HepG2 (cell line): ENCODE measurements around the gene IYD. TPM values are rescaled to one million over a fixed set of nuclear protein-coding genes. Genes with fewer than 3 reads are reported as not detected.

Source experiments
- ARNT ChIP-seq: fragments of 450-650 bp; IDR thresholded peaks from 2 replicates; pipeline ENCODE4 v1.6.1; 2017
- CBX5 ChIP-seq: sonication (generic); formaldehyde crosslinking; IDR thresholded peaks from 2 replicates; pipeline ENCODE4 v1.4.0; 2020; ENCODE audit warnings: missing genetic modification reagents, borderline replicate concordance
- HES4 ChIP-seq: sonication (generic); formaldehyde crosslinking; IDR thresholded peaks from 2 replicates; pipeline ENCODE4 v1.9.0; 2021; ENCODE audit warnings: mild to moderate bottlenecking, missing genetic modification reagents, borderline replicate concordance
- MAZ ChIP-seq, 2 experiments: sonication (generic) in 1 of 2; formaldehyde crosslinking in 1 of 2; IDR thresholded peaks; 2 replicates each; pipeline versions ENCODE4 v1.5.0 to v1.6.1; 2012 to 2020; ENCODE audit warnings: low read depth in 2 of 2, mild to moderate bottlenecking in 2 of 2, borderline replicate concordance in 1 of 2, improper control_type of control experiment in 1 of 2, low read length in 1 of 2, missing genetic modification reagents in 1 of 2, moderate library complexity in 1 of 2
- POLR2AphosphoS5 ChIP-seq: IDR thresholded peaks from 2 replicates; pipeline ENCODE4 v1.6.1; 2012; ENCODE audit warnings: low read depth, low read length
- SATB2 ChIP-seq: sonication (generic); formaldehyde crosslinking; IDR thresholded peaks from 2 replicates; pipeline ENCODE4 v1.5.0; 2020; ENCODE audit warnings: missing genetic modification reagents
- ZFX ChIP-seq: sonication (generic); formaldehyde crosslinking; IDR thresholded peaks from 2 replicates; pipeline ENCODE4 v1.4.0; 2020; ENCODE audit warnings: mild to moderate bottlenecking, low read depth, missing genetic modification reagents, moderate library complexity
- ZFYVE20 ChIP-seq: sonication (generic); formaldehyde crosslinking; IDR thresholded peaks from 2 replicates; pipeline ENCODE4 v1.8.0; 2023; ENCODE audit warnings: low read depth, mild to moderate bottlenecking, moderate library complexity, missing genetic modification reagents, borderline replicate concordance
- ZIK1 ChIP-seq: sonication (generic); formaldehyde crosslinking; IDR thresholded peaks from 2 replicates; pipeline ENCODE4 v1.5.0; 2020; ENCODE audit warnings: mild to moderate bottlenecking, low read depth, missing genetic modification reagents, borderline replicate concordance
- ZNF121 ChIP-seq: sonication (generic); formaldehyde crosslinking; IDR thresholded peaks from 2 replicates; pipeline ENCODE4 v1.5.0; 2020; ENCODE audit warnings: mild to moderate bottlenecking, missing genetic modification reagents
- ZNF280D ChIP-seq: sonication (generic); formaldehyde crosslinking; IDR thresholded peaks from 2 replicates; pipeline ENCODE4 v1.5.1; 2020; ENCODE audit warnings: mild to moderate bottlenecking, missing genetic modification reagents
- ZNF468 ChIP-seq: sonication (generic); formaldehyde crosslinking; IDR thresholded peaks from 2 replicates; pipeline ENCODE4 v1.8.0; 2022; ENCODE audit warnings: mild to moderate bottlenecking, moderate library complexity, missing genetic modification reagents
- polyA plus RNA-seq, 8 experiments: library from polyadenylated mRNA; depleted of rRNA in 3 of 8; stranded (reverse) in 7 of 8; unstranded in 1 of 8; fragments of >200 nt; fragmentation: Illumina TruSeq in 4 of 8; extraction: Trizol in 4 of 8; gene quantifications; 2 replicates each; pipeline versions ENCODE4 v1.2.1 to v1.2.3, GENCODE V29; 2011 to 2016; ENCODE audit warnings: low read depth in 4 of 8, missing spikeins in 1 of 8, mixed read lengths in 1 of 8; ENCODE audit not compliant: insufficient read depth in 1 of 8
- total RNA-seq, 5 experiments: library from RNA; depleted of rRNA; stranded (reverse); fragments of >200 nt; fragmentation: Illumina TruSeq; extraction: Trizol; gene quantifications; 2 replicates each; pipeline ENCODE4 v1.2.3, GENCODE V29; 2016; ENCODE audit warnings: low read depth in 1 of 5
- TF ChIP-seq, protein P1 (sequence below), 2 experiments: IDR thresholded peaks; 2 replicates each; pipeline ENCODE4 v1.6.1; 2011 to 2012; ENCODE audit warnings: low read length in 2 of 2, borderline replicate concordance in 1 of 2, low read depth in 1 of 2, mild to moderate bottlenecking in 1 of 2, moderate library complexity in 1 of 2
- TF ChIP-seq, protein P2 (sequence below): IDR thresholded peaks from 2 replicates; pipeline ENCODE4 v1.6.1; 2016
- TF ChIP-seq, protein P3 (sequence below): sonication (generic); formaldehyde crosslinking; IDR thresholded peaks from 2 replicates; pipeline ENCODE4 v1.4.0; 2020; ENCODE audit warnings: missing genetic modification reagents
- TF ChIP-seq, protein P4 (sequence below): IDR thresholded peaks from 2 replicates; pipeline ENCODE4 v1.6.1; 2018; ENCODE audit warnings: missing genetic modification reagents

IYD gene
- total and polyA plus RNA-seq, 2 of the 13 experiments (the other 11 are each of a cell fraction or from before 2014, with no cell fraction given) = 0.01 to 0.46 TPM

DNA sequence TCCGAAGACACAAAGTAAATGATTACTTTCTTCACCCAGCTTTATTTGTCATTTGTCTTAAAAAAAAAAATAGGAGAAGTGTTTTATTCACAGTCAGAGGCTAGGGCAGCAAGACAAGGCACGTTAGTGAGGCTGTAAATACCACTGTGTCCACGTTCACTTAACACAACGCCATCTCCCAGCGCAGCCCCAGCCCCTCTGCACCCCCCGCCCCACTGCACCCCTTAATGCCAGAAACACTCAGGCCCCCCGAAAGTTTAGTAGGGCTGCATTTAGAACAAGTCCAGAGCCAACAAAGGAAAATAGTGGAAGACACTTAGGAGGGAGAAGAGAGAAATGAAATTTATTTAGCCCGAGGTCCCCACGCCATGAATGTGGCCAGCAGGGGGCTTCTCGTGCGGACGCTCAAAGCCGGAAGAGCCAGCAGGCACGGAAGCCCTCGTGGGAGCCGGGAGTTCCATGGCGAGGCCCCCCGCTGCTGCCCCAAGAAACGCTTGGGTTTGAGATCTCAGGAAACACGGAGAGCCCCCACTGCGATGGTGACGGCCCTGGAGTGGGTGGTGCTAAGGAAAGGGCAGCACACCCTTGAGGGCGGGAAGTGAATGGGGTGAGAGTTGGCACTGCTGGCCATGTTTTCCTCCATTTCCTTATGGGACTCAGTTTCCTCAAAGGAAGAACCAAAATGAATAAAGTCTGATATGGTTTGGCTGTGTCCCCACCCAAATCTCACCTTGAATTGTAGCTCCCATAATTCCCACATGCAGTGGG, 50.2 kb downstream of the IYD start (continued):
- TF ChIP-seq, protein P1, sequence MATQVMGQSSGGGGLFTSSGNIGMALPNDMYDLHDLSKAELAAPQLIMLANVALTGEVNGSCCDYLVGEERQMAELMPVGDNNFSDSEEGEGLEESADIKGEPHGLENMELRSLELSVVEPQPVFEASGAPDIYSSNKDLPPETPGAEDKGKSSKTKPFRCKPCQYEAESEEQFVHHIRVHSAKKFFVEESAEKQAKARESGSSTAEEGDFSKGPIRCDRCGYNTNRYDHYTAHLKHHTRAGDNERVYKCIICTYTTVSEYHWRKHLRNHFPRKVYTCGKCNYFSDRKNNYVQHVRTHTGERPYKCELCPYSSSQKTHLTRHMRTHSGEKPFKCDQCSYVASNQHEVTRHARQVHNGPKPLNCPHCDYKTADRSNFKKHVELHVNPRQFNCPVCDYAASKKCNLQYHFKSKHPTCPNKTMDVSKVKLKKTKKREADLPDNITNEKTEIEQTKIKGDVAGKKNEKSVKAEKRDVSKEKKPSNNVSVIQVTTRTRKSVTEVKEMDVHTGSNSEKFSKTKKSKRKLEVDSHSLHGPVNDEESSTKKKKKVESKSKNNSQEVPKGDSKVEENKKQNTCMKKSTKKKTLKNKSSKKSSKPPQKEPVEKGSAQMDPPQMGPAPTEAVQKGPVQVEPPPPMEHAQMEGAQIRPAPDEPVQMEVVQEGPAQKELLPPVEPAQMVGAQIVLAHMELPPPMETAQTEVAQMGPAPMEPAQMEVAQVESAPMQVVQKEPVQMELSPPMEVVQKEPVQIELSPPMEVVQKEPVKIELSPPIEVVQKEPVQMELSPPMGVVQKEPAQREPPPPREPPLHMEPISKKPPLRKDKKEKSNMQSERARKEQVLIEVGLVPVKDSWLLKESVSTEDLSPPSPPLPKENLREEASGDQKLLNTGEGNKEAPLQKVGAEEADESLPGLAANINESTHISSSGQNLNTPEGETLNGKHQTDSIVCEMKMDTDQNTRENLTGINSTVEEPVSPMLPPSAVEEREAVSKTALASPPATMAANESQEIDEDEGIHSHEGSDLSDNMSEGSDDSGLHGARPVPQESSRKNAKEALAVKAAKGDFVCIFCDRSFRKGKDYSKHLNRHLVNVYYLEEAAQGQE (IDR thresholded peaks at IDR 0.05; ENCODE audit: borderline replicate concordance in 1 of 2, low read depth in 1 of 2, low read length in 2 of 2) = no peak
- TF ChIP-seq CBX5 = peak; percentile 48; the same call in 1 of the 2 replicates
- TF ChIP-seq, protein P2, sequence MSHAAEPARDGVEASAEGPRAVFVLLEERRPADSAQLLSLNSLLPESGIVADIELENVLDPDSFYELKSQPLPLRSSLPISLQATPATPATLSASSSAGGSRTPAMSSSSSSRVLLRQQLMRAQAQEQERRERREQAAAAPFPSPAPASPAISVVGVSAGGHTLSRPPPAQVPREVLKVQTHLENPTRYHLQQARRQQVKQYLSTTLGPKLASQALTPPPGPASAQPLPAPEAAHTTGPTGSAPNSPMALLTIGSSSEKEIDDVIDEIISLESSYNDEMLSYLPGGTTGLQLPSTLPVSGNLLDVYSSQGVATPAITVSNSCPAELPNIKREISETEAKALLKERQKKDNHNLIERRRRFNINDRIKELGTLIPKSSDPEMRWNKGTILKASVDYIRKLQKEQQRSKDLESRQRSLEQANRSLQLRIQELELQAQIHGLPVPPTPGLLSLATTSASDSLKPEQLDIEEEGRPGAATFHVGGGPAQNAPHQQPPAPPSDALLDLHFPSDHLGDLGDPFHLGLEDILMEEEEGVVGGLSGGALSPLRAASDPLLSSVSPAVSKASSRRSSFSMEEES (CRISPR knock-in tag) = no peak
- no peak for TF ChIP-seq ZIK1 (CRISPR knock-in tag)
- no peak for TF ChIP-seq POLR2AphosphoS5
- no peak for TF ChIP-seq ZNF280D (CRISPR knock-in tag)
- TF ChIP-seq, protein P3, sequence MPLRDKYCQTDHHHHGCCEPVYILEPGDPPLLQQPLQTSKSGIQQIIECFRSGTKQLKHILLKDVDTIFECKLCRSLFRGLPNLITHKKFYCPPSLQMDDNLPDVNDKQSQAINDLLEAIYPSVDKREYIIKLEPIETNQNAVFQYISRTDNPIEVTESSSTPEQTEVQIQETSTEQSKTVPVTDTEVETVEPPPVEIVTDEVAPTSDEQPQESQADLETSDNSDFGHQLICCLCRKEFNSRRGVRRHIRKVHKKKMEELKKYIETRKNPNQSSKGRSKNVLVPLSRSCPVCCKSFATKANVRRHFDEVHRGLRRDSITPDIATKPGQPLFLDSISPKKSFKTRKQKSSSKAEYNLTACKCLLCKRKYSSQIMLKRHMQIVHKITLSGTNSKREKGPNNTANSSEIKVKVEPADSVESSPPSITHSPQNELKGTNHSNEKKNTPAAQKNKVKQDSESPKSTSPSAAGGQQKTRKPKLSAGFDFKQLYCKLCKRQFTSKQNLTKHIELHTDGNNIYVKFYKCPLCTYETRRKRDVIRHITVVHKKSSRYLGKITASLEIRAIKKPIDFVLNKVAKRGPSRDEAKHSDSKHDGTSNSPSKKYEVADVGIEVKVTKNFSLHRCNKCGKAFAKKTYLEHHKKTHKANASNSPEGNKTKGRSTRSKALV (CRISPR knock-in tag) = 0 out of 2 replicates have a peak, but pooled peaks have one; percentile 26
- no peak for TF ChIP-seq ARNT
- TF ChIP-seq ZFYVE20 (CRISPR knock-in tag) = no peak
- TF ChIP-seq HES4 (CRISPR knock-in tag) = no peak
- no peak for TF ChIP-seq MAZ (IDR thresholded peaks at IDR 0.05; ENCODE audit: borderline replicate concordance, low read depth, low read length)
- TF ChIP-seq MAZ (CRISPR knock-in tag; IDR thresholded peaks at IDR 0.05; ENCODE audit: low read depth) = 0 out of 2 replicates have a peak, but pooled peaks have one; percentile 44
- no peak for TF ChIP-seq ZNF468 (CRISPR knock-in tag)
- no peak for TF ChIP-seq ZNF121 (CRISPR knock-in tag)
- no peak for TF ChIP-seq SATB2 (CRISPR knock-in tag)
- TF ChIP-seq ZFX (CRISPR knock-in tag) = 0 out of 2 replicates have a peak, but pooled peaks have one; percentile 3
- TF ChIP-seq, protein P4, sequence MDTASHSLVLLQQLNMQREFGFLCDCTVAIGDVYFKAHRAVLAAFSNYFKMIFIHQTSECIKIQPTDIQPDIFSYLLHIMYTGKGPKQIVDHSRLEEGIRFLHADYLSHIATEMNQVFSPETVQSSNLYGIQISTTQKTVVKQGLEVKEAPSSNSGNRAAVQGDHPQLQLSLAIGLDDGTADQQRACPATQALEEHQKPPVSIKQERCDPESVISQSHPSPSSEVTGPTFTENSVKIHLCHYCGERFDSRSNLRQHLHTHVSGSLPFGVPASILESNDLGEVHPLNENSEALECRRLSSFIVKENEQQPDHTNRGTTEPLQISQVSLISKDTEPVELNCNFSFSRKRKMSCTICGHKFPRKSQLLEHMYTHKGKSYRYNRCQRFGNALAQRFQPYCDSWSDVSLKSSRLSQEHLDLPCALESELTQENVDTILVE (CRISPR knock-in tag) = no peak
